Spleen (tissue), 7 donors: Measurements from ENCODE around the gene DGKA.

ENCODE experiments used
- CTCF ChIP-seq, 11 experiments: fragments of 200-600 bp in 7 of 11; fragments of 450-650 bp in 4 of 11; sonication (generic) in 4 of 11; IDR thresholded peaks in 8 of 11; conservative IDR thresholded peaks in 3 of 11; 1 replicate in 7 of 11; 2 replicates in 4 of 11; pipeline versions ENCODE4 v1.4.0 to v1.8.0; 2016 to 2021; ENCODE audit warnings: antibody characterized with exemption in 11 of 11, inconsistent platforms in 4 of 11, mild to moderate bottlenecking in 1 of 11
- POLR2A ChIP-seq, 3 donors: fragments of 450-650 bp; IDR thresholded peaks; one replicate each; pipeline ENCODE4 v1.5.1; 2017; ENCODE audit warnings: antibody characterized with exemption in 3 of 3, mild to moderate bottlenecking in 1 of 3
- POLR2AphosphoS5 ChIP-seq, 3 donors: sonication (generic); formaldehyde crosslinking; IDR thresholded peaks; one replicate each; pipeline ENCODE4 v1.5.1; 2017; ENCODE audit warnings: antibody characterized with exemption in 3 of 3
- donor health status: DM: no; HTN: no; CAD: no; lungs with moderate emphysema.
- donor health status: DM: no; HTN: no; CAD: no.
- donor health status: DM: no; HTN: no; CAD: no.

- TF ChIP-seq CTCF (IDR thresholded peaks at IDR 0.05 in 8 of 11, conservative IDR thresholded peaks at IDR 0.05 in 3 of 11) (no peak), POLR2AphosphoS5 (IDR thresholded peaks at IDR 0.05) (no peak), POLR2A (IDR thresholded peaks at IDR 0.05) (no peak)
Observed at GRCh38 chr12:55893723-55894122, 37.2 kb upstream of the DGKA start.
